Mesenchymal stem cell (in vitro differentiated cells and primary cell): ENCODE data around the gene CLEC16A.
A peak's percentile ranks its signal among the peaks of the same experiment; 100 is the strongest.

Experiments
- DNase-seq: peaks from one replicate; pipeline ENCODE4 v3.0.0-alpha.2; 2013
- H2AFZ ChIP-seq: one replicate; pipeline ENCODE4 v1.6.1; 2013; ENCODE audit warnings: low read depth, mild to moderate bottlenecking, control low read depth, inconsistent platforms, low read length, moderate library complexity
- H2AK5ac ChIP-seq: 2 replicates; pipeline ENCODE4 v1.6.1; 2013; ENCODE audit warnings: low read length, moderate library complexity, mild to moderate bottlenecking, inconsistent platforms; ENCODE audit not compliant: severe bottlenecking
- H2BK120ac ChIP-seq: one replicate; pipeline ENCODE4 v1.6.1; 2013; ENCODE audit warnings: low read depth, mild to moderate bottlenecking, inconsistent platforms, low read length, moderate library complexity
- H2BK12ac ChIP-seq, 2 experiments: one replicate each; pipeline ENCODE4 v1.6.1; 2013; ENCODE audit warnings: inconsistent platforms in 2 of 2, low read length in 2 of 2, mild to moderate bottlenecking in 2 of 2, moderate library complexity in 2 of 2, control low read depth in 1 of 2
- H2BK15ac ChIP-seq: one replicate; pipeline ENCODE4 v1.6.1; 2013; ENCODE audit warnings: mild to moderate bottlenecking, low read depth, inconsistent platforms; ENCODE audit not compliant: poor library complexity, severe bottlenecking
- H2BK5ac ChIP-seq: 2 replicates; pipeline ENCODE4 v1.6.1; 2013; ENCODE audit warnings: low read depth, mild to moderate bottlenecking, low read length, control low read depth, inconsistent platforms; ENCODE audit not compliant: poor library complexity, severe bottlenecking
- H3K14ac ChIP-seq, 2 experiments: one replicate each; pipeline ENCODE4 v1.6.1; 2013; ENCODE audit warnings: inconsistent platforms in 2 of 2, low read length in 2 of 2, control low read depth in 1 of 2, mild to moderate bottlenecking in 1 of 2, moderate library complexity in 1 of 2
- H3K18ac ChIP-seq, 2 experiments: one replicate each; pipeline ENCODE4 v1.6.1; 2013; ENCODE audit warnings: inconsistent platforms in 2 of 2, low read length in 2 of 2, control low read depth in 1 of 2, low read depth in 1 of 2, mild to moderate bottlenecking in 1 of 2
- H3K23ac ChIP-seq, 2 experiments: one replicate each; pipeline ENCODE4 v1.6.1; 2013; ENCODE audit warnings: inconsistent platforms in 2 of 2, low read length in 2 of 2, mild to moderate bottlenecking in 2 of 2, moderate library complexity in 2 of 2, control low read depth in 1 of 2
- H3K27ac ChIP-seq: 2 replicates; pipeline ENCODE4 v1.5.1; 2013; ENCODE audit warnings: mild to moderate bottlenecking, moderate library complexity, low read length, control low read depth, inconsistent platforms; ENCODE audit not compliant: poor library complexity, severe bottlenecking
- H3K27me3 ChIP-seq, 2 experiments: 2 replicates each; pipeline versions ENCODE4 v1.6.1 to v1.7.0; 2013; ENCODE audit warnings: low read length in 2 of 2, mild to moderate bottlenecking in 2 of 2, moderate library complexity in 2 of 2, control low read depth in 1 of 2, inconsistent platforms in 1 of 2; ENCODE audit not compliant: control insufficient read depth in 1 of 2, insufficient read depth in 1 of 2
- H3K36me3 ChIP-seq, 2 experiments: 2 replicates each; pipeline versions ENCODE4 v1.6.1 to v1.7.0; 2013; ENCODE audit warnings: low read length in 2 of 2, control low read depth in 1 of 2, inconsistent platforms in 1 of 2, low read depth in 1 of 2, mild to moderate bottlenecking in 1 of 2; ENCODE audit not compliant: insufficient read depth in 2 of 2, control insufficient read depth in 1 of 2
- H3K4ac ChIP-seq, 2 experiments: one replicate each; pipeline ENCODE4 v1.6.1; 2013; ENCODE audit warnings: inconsistent platforms in 2 of 2, low read length in 2 of 2, mild to moderate bottlenecking in 2 of 2, moderate library complexity in 2 of 2, control low read depth in 1 of 2, low read depth in 1 of 2
- H3K4me1 ChIP-seq: 2 replicates; pipeline ENCODE4 v1.6.1; 2013; ENCODE audit warnings: low read depth, low read length, control low read depth; ENCODE audit not compliant: control insufficient read depth, insufficient read depth
- H3K4me2 ChIP-seq: 2 replicates; pipeline ENCODE4 v1.6.1; 2013; ENCODE audit warnings: low read length, mild to moderate bottlenecking, inconsistent platforms; ENCODE audit not compliant: poor library complexity, severe bottlenecking
- H3K4me3 ChIP-seq, 2 experiments: 2 replicates each; pipeline versions ENCODE4 v1.5.1 to v1.7.0; 2013; ENCODE audit warnings: low read length in 2 of 2, mild to moderate bottlenecking in 2 of 2, control low read depth in 1 of 2, low read depth in 1 of 2; ENCODE audit not compliant: insufficient read depth in 1 of 2
- H3K79me1 ChIP-seq: replicated peaks from 2 replicates; pipeline ENCODE4 v1.6.1; 2013; ENCODE audit warnings: mild to moderate bottlenecking, control low read depth, low read length, inconsistent platforms; ENCODE audit not compliant: poor library complexity, severe bottlenecking
- H3K9ac ChIP-seq: 2 replicates; pipeline ENCODE4 v1.7.0; 2013; ENCODE audit warnings: mild to moderate bottlenecking, low read length, moderate library complexity
- H3K9me3 ChIP-seq: 2 replicates; pipeline ENCODE4 v1.7.0; 2013; ENCODE audit warnings: mild to moderate bottlenecking, low read length; ENCODE audit not compliant: control insufficient read depth
- H4K8ac ChIP-seq: one replicate; pipeline ENCODE4 v1.6.1; 2013; ENCODE audit warnings: inconsistent platforms, mild to moderate bottlenecking, low read length, moderate library complexity
- H4K91ac ChIP-seq: one replicate; pipeline ENCODE4 v1.6.1; 2013; ENCODE audit warnings: mild to moderate bottlenecking, low read length, inconsistent platforms
- WGBS: methylation state at CpG from one replicate; pipeline ENCODE4 v1.1.7; 2013; ENCODE audit warnings: mixed read lengths; 5-methylcytosine and 5-hydroxymethylcytosine counted together

Gene CLEC16A

DNA sequence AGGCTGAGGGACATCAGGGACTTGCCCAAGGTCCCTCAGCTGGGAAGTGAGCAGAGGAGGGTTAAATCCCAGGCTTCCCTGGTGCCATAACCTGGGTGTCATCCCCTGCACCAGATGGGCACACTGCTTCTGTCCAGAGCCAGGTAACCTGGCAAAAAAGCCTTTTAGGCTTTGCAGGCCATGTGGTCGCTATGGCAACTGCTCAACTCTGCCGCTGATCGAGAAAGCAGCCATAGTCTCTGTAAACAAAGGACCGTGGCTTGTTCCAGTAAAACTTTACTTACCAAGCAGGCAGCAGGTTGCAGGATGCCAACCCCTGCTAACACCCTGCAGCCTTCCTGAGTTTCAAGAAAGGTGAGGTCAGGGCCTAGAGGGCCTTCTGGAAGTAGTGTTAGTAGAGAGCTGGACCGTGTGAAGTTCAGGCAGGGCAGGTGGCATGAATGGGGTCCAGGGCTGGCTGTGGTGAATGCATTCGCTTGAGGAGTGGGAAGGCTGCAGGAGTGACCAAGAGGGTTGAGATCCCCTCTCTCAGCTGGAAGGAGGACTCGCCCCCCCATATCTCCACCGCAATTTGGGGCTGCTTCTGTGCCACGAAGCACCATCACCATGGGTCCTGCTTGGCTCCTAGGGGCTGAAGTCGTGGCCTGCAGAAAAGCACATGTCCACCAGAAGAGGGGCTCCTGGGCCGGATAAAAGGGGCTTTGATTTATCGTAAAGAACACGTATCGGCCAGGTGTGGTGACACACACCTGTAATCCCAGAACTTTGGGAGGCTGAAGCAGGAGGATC is 220.3 kb downstream of the CLEC16A start:
- WGBS: 80% methylated on average over 14 of the region's 14 CpGs
- Histone ChIP-seq H4K91ac (peak overlapping the region; percentile 67), H3K27me3 (no peaks in the 10 kb centered on the region), H2AK5ac (peak overlapping the region; percentile 34), H3K4ac (peak overlapping the region; percentile 52 to 73), H3K4me2 (no peak overlapping the region), H3K9me3 (peaks cover 5% of the 10 kb centered on the region), H2AFZ (no peak overlapping the region), H3K36me3 (peaks cover 18 to 53% of the 10 kb centered on the region in 2 experiments), H3K4me3 (no peak overlapping the region), H3K27ac (no peak overlapping the region), H2BK5ac (no peak overlapping the region), H3K14ac (peak overlapping the region in 1 of 2 experiments; percentile 64), H3K4me1 (peaks cover 15% of the 10 kb centered on the region), H2BK120ac (peak overlapping the region; percentile 51), H3K18ac (peak overlapping the region; percentile 68 to 81), H3K23ac (peak overlapping the region in 1 of 2 experiments; percentile 43), H4K8ac (peak overlapping the region; percentile 81), H2BK15ac (no peak overlapping the region), H2BK12ac (peak overlapping the region; percentile 69 to 88), H3K79me1 (peaks cover 4% of the 10 kb centered on the region), H3K9ac (no peak overlapping the region)
- DNase-seq: peak; percentile 54

DNA sequence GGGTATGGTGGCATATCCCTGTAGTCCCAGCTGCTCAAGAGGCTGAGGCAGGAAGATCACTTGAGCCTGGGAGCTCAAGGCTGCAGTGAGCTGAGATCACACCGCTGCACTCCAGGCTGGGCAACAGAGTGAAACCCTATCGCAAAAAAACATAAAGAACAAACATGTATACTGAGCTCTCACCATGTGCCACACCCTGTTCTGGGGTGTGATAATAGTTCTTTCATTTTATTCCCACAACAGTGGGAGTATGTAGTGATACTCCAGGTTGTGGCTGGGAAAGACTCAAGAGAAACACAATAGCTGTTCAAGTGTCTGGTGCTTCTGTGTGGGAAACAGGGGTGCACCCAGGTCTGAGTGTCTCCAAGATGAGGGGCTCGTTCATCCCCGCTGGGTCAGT is 221.0 kb downstream of the CLEC16A start:
- no peak overlapping the region for H2AFZ ChIP-seq
- no peak overlapping the region for H3K4me3 ChIP-seq
- DNase-seq: no peak
- H3K14ac ChIP-seq: no peak overlapping the region
- peaks cover under 1% of the 10 kb centered on the region for H3K79me1 ChIP-seq
- H3K18ac ChIP-seq: no peak overlapping the region
- H3K4me2 ChIP-seq: no peak overlapping the region
- no peak overlapping the region for H2BK120ac ChIP-seq
- 96% methylated on average over 2 of the region's 4 CpGs for WGBS
- H3K4ac ChIP-seq: no peak overlapping the region
- no peak overlapping the region for H3K9ac ChIP-seq
- no peaks in the 10 kb centered on the region for H3K27me3 ChIP-seq
- H3K9me3 ChIP-seq: peaks cover 5% of the 10 kb centered on the region
- peak overlapping the region in 1 of 2 experiments; percentile 37 for H2BK12ac ChIP-seq
- H2BK5ac ChIP-seq: no peak overlapping the region
- H3K36me3 ChIP-seq: peaks cover 18 to 59% of the 10 kb centered on the region in 2 experiments
- no peak overlapping the region for H4K91ac ChIP-seq
- no peak overlapping the region for H3K23ac ChIP-seq
- no peak overlapping the region for H2BK15ac ChIP-seq
- peaks cover 15% of the 10 kb centered on the region for H3K4me1 ChIP-seq
- H2AK5ac ChIP-seq: no peak overlapping the region
- no peak overlapping the region for H3K27ac ChIP-seq
- no peak overlapping the region for H4K8ac ChIP-seq

DNA sequence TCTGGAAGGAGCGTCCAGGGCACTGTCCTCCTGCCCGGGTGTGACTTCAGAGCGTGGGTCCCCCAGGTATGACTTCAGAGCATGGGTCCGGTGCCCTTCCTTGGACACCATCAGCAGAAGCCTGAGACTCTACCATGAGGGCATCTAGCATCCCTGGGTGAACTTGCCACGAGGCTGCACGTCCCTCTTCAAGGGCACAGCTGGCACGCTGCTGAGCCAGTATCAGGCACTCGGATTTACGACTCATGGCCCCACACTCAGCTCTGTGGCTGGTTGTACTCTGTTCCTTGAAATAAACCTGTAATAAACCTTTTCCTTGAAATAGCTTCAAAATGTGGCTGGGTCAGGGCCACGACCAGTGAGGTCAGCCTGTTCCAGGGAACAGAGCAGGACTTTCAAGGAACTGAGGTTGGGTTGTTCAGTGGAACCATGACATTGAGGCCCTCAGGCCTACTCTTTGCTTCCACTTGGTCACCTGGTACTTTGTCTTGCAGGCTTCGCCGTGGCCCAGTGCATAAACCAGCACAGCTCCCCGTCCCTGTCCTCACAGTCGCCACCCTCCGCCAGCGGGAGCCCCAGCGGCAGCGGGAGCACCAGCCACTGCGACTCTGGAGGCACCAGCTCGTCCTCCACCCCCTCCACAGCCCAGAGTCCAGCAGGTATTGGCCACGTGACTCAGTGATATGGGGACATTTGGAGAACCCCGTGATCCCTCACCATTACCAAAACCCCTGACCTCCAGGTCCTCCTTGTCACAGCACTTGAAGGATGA is 221.7 kb downstream of the CLEC16A start:
- Histone ChIP-seq H3K4ac (no peak overlapping the region), H2AFZ (no peak overlapping the region), H2BK15ac (no peak overlapping the region), H4K8ac (no peak overlapping the region), H2AK5ac (no peak overlapping the region), H3K4me3 (no peak overlapping the region), H3K36me3 (peaks cover 18 to 65% of the 10 kb centered on the region in 2 experiments), H3K14ac (peak overlapping the region in 1 of 2 experiments; percentile 53), H3K23ac (no peak overlapping the region), H3K4me1 (peaks cover 15% of the 10 kb centered on the region), H3K18ac (no peak overlapping the region), H2BK5ac (no peak overlapping the region), H2BK12ac (peak overlapping the region; percentile 1 to 18), H3K27ac (no peak overlapping the region), H3K4me2 (no peak overlapping the region), H3K79me1 (no peaks in the 10 kb centered on the region), H3K9me3 (no peaks in the 10 kb centered on the region), H2BK120ac (no peak overlapping the region), H4K91ac (peak overlapping the region; percentile 6), H3K9ac (no peak overlapping the region), H3K27me3 (no peaks in the 10 kb centered on the region)
- WGBS: 92% methylated on average over 22 of the region's 22 CpGs
- no peak for DNase-seq

DNA sequence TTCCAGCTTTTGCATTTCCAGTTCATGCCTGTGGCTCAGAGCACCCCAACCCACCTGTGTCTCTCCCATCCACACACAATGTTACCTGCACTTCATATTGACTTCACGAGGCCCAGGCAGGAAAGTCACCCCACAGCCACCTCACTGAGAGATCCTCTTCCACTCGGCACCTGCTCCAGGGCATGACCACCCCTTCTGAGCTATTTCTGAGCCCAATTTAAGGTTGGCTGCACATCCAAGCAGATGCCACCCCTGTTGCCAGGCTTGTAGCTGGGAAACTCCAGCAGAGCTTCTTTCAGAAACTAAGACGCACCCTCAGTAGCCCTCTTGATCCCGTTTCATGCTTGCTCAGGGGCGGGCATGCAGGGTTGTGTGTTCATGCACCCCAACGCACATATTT is 223.2 kb downstream of the CLEC16A start:
- WGBS: 97% methylated on average over 6 of the region's 6 CpGs
- H3K4me3 ChIP-seq: no peak overlapping the region

More for the DNA sequence above, 223.2 kb downstream of the CLEC16A start:
- Histone ChIP-seq H3K36me3 (peaks cover 25 to 67% of the 10 kb centered on the region in 2 experiments), H4K91ac (no peak overlapping the region), H3K4me2 (no peak overlapping the region), H3K9ac (no peak overlapping the region), H3K4me1 (peaks cover 15% of the 10 kb centered on the region), H3K9me3 (no peaks in the 10 kb centered on the region), H4K8ac (no peak overlapping the region), H3K79me1 (no peaks in the 10 kb centered on the region), H3K23ac (no peak overlapping the region), H3K27me3 (no peaks in the 10 kb centered on the region), H2BK12ac (no peak overlapping the region), H2AFZ (no peak overlapping the region), H2BK120ac (no peak overlapping the region), H3K14ac (no peak overlapping the region), H2BK15ac (no peak overlapping the region), H2BK5ac (no peak overlapping the region), H2AK5ac (no peak overlapping the region), H3K4ac (no peak overlapping the region), H3K27ac (no peak overlapping the region), H3K18ac (no peak overlapping the region)
- no peak for DNase-seq
